Activated T-cell treated with anti-CD3 and anti-CD28 coated beads for 48 hours (primary cell): ENCODE results near the gene TUBB4B.
A peak's percentile ranks its signal among the peaks of the same experiment; 100 is the strongest.

Experiments
- DNase-seq: peaks from one replicate; pipeline ENCODE4 v3.0.0-alpha.2; 2020; ENCODE audit warnings: low read depth

TUBB4B gene

GRCh38 chr9:137226338-137227053, 14.6 kb upstream of the TUBB4B start:
- DNase-seq, result no peak

GRCh38 chr9:137227054-137227852, 13.8 kb upstream of the TUBB4B start, which contains the start of gene RNF224:
Gene RNF224 (plus strand): TSS chr9:137227502. CDS start chr9:137228336, 834 bp downstream.
- peak; percentile 79 for DNase-seq

GRCh38 chr9:137227853-137228505, 13.1 kb upstream of the TUBB4B start:
- DNase-seq, result no peak

GRCh38 chr9:137228506-137228967, 12.6 kb upstream of the TUBB4B start:
- no peak for DNase-seq

GRCh38 chr9:137228968-137229896, 11.9 kb upstream of the TUBB4B start:
- no peak for DNase-seq

- DNase-seq, result no peak
Measured at GRCh38 chr9:137229903-137230704, 11.0 kb upstream of the TUBB4B start.

GRCh38 chr9:137230705-137231371, 10.2 kb upstream of the TUBB4B start, which contains the start of gene SLC34A3:
Gene SLC34A3 (plus strand): TSS chr9:137230901. CDS start chr9:137231703, 802 bp downstream.
- no peak for DNase-seq

GRCh38 chr9:137231372-137232039, 9.6 kb upstream of the TUBB4B start:
- DNase-seq, result no peak

GRCh38 chr9:137232101-137232500, 9.0 kb upstream of the TUBB4B start:
- no peak for DNase-seq

- no peak for DNase-seq
Measured at GRCh38 chr9:137232510-137232909, 8.6 kb upstream of the TUBB4B start.

GRCh38 chr9:137233143-137233980, 7.7 kb upstream of the TUBB4B start:
- DNase-seq, result no peak

GRCh38 chr9:137234055-137234697, 6.9 kb upstream of the TUBB4B start:
- DNase-seq, result no peak

- no peak for DNase-seq
Measured at GRCh38 chr9:137234758-137235423, 6.2 kb upstream of the TUBB4B start.

- no peak for DNase-seq
Measured at GRCh38 chr9:137235424-137236237, 5.5 kb upstream of the TUBB4B start.

- peak; percentile 90 for DNase-seq
Measured at GRCh38 chr9:137236238-137236935, 4.7 kb upstream of the TUBB4B start.

GRCh38 chr9:137236936-137237421, 4.1 kb upstream of the TUBB4B start:
- DNase-seq, result no peak
